Memory B cell (primary cell): Measurements from ENCODE around the gene FBXO47.
A peak's percentile ranks its signal among the peaks of the same experiment; 100 is the strongest.
"Not testable (repeated sequence)": the region's sequence is repeated elsewhere in the genome, so short reads cannot be mapped to it uniquely, and the experiment has no call there.

Experiments
- ATAC-seq: fragments of 150-1000 bp; cut with Tn5 transposase; 2 replicates; pipeline ENCODE4 v1.10.0; 2021; ENCODE audit warnings: low read depth, mild to moderate bottlenecking, moderate library complexity
- DNase-seq, 2 donors: peaks; one replicate each; pipeline ENCODE4 v3.0.0; 2022; ENCODE audit warnings: low spot score in 2 of 2
- H3K27ac Mint-ChIP-seq: one replicate; pipeline ENCODE4 v1.8.0; 2022; ENCODE audit warnings: mild to moderate bottlenecking, moderate library complexity, mixed read lengths
- H3K27me3 Mint-ChIP-seq: one replicate; pipeline ENCODE4 v1.8.0; 2022; ENCODE audit warnings: mixed read lengths
- H3K36me3 Mint-ChIP-seq: one replicate; pipeline ENCODE4 v1.8.0; 2022; ENCODE audit warnings: mild to moderate bottlenecking, mixed read lengths
- H3K4me1 Mint-ChIP-seq: one replicate; pipeline ENCODE4 v1.8.0; 2022; ENCODE audit warnings: mixed read lengths
- H3K4me3 Mint-ChIP-seq: one replicate; pipeline ENCODE4 v1.8.0; 2022; ENCODE audit warnings: mild to moderate bottlenecking, moderate library complexity, mixed read lengths
- H3K9me3 Mint-ChIP-seq: one replicate; pipeline ENCODE4 v1.8.0; 2022; ENCODE audit warnings: mixed read lengths

Gene FBXO47

DNA sequence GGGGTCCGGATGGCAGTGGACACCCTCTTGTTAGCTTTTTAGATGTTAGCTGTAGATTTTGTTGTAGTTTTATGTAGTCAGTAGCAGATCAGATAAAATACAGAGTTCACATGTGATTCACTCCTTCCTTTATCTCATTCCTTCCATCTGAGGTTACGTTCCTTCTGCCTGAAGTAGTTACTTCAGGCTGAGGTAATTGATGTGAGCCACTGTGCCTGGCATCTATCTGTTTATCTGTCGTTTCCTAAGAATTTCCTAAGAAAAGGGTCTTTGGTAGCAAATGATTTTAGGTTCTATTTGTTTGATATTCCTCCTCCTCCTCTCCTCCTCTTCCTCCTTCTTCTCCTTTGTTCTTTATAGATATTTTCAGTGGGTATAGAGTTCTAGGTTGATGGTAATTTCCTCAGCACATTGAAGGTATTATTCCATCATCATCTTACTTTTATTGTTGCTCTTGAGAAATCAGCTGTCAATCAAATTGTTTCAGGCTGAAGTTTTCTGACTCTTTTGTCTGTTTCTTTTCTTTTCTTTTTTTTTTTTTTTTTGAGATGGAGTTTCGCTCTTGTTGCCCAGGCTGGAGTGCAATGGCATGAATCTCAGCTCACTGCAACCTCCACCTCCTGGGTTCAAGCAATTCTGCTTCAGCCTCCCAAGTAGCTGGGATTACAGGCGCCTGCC, 29.6 kb upstream of the FBXO47 start:
- Mint-ChIP-seq H3K27ac (no peak overlapping the region), H3K9me3 (peaks cover 16% of the 10 kb centered on the region), H3K4me1 (no peaks in the 10 kb centered on the region), H3K36me3 (peaks cover 9% of the 10 kb centered on the region), H3K27me3 (peaks cover 8% of the 10 kb centered on the region), H3K4me3 (no peak overlapping the region)
- DNase-seq (no peak), ATAC-seq (no peak)

DNA sequence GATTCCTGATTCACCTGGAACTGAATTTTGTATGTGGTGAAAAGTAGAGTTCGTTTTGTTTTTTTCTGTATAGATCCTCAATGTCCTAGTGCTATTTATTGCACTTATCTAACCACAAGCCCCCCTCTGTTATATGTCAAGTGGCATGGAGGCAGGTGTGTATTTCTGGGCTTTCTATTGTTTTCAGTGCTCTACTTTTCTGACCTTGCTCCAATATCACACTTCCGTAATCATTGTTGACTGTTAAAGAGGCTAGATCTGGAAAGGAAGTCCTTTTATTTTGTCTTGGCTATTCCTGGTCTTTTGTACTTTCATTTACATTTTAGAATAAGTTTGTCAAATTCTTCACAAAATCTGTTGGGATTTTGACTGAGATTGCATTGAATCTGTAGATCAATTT, 26.8 kb upstream of the FBXO47 start:
- no peak overlapping the region for H3K27ac Mint-ChIP-seq
- ATAC-seq (no peak), DNase-seq (no peak)
- H3K9me3 Mint-ChIP-seq: peaks cover 16% of the 10 kb centered on the region
- peaks cover 6% of the 10 kb centered on the region for H3K27me3 Mint-ChIP-seq
- H3K4me3 Mint-ChIP-seq: no peak overlapping the region
- no peaks in the 10 kb centered on the region for H3K4me1 Mint-ChIP-seq
- peaks cover 9% of the 10 kb centered on the region for H3K36me3 Mint-ChIP-seq

DNA sequence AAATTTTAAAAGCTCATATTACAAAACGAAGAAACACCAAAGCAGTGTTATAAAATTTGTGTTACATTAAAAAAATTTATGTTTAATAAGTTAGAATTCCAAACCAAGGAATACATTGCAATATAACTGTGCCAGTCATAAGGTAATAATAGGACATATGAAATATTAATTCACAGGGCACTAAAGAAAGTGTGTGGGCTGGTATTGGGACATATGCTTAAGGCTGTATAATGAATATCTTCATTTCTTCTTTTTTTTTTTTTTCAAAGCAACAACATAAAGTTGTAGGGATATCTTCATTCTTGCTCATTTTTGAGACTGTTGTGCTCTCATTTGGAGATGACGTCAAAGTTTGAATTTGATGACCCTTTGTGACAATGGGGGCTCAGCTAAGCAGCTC, 17.5 kb upstream of the FBXO47 start:
- Mint-ChIP-seq H3K4me1 (no peaks in the 10 kb centered on the region), H3K36me3 (no peaks in the 10 kb centered on the region), H3K27me3 (peaks cover 4% of the 10 kb centered on the region), H3K4me3 (no peak overlapping the region), H3K27ac (no peak overlapping the region), H3K9me3 (no peaks in the 10 kb centered on the region)
- DNase-seq (no peak), ATAC-seq (no peak)

DNA sequence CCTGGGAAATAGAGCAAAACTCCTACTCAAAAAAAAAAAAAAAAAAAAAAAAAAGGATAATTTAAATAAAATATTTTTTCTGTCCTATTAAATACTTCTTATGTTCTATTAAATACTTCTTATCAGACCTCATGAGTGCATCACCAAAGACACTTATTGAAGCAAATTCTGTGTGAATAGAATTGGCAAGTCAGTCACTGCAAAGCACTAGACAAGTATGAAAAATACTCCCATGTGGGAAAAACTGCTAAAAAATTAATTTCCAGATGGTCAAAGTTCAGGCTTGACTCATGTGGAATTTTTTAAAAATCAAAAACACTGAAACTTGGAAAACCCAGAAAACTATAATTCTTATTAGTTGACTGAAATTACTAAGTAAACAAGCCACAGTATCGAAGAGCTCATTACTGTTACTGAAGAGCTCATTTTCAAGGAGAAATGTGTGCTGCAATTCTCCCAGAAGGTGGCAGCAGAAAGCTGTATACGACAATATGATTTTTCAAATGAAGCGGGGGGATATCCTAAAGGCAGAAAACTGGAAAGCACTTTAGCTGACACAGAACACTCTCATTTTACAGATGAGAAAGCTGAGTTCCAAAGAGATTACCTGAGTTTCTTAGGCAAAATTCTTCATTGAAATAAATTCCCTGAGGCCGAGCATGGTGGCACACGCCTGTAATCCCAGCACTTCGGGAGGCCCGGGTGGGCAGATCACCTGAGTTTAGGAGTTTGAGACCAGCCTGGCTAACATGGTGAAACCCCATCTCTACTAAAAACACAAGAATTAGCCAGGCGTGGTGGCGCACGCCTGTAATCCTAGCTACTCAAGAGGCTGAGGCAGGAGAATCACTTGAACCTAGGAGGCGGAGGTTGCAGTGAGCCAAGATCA, 15.9 kb upstream of the FBXO47 start:
- ATAC-seq (peak; percentile 69), DNase-seq (peak; percentile 33 to 44)
- no peaks in the 10 kb centered on the region for H3K9me3 Mint-ChIP-seq
- H3K27me3 Mint-ChIP-seq: peaks cover 4% of the 10 kb centered on the region
- no peaks in the 10 kb centered on the region for H3K4me1 Mint-ChIP-seq
- H3K27ac Mint-ChIP-seq: no peak overlapping the region
- no peak overlapping the region for H3K4me3 Mint-ChIP-seq
- H3K36me3 Mint-ChIP-seq: no peaks in the 10 kb centered on the region

DNA sequence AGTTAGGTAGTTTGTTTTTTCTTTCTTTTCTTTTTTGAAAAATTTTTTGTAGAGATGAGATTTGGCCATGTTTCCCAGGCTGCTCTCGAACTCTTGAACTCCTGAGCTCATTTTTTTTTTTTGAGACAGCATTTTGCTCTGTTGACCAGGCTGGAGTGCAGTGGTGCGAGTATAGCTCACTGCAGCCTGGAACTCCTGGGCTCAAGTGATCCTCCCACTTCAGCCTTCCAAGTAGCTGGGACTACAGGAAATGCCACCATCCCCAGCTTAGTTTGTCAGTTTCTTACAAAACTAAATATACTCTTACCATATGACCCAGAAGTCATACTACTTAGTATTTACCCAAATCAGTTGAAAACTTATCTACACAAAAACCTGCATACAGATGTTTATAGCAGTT, 14.4 kb upstream of the FBXO47 start:
- Mint-ChIP-seq H3K27me3 (peaks cover 2% of the 10 kb centered on the region), H3K27ac (no peak overlapping the region), H3K4me1 (no peaks in the 10 kb centered on the region), H3K36me3 (no peaks in the 10 kb centered on the region), H3K4me3 (no peak overlapping the region), H3K9me3 (no peaks in the 10 kb centered on the region)
- no peak for DNase-seq
- ATAC-seq: no peak

DNA sequence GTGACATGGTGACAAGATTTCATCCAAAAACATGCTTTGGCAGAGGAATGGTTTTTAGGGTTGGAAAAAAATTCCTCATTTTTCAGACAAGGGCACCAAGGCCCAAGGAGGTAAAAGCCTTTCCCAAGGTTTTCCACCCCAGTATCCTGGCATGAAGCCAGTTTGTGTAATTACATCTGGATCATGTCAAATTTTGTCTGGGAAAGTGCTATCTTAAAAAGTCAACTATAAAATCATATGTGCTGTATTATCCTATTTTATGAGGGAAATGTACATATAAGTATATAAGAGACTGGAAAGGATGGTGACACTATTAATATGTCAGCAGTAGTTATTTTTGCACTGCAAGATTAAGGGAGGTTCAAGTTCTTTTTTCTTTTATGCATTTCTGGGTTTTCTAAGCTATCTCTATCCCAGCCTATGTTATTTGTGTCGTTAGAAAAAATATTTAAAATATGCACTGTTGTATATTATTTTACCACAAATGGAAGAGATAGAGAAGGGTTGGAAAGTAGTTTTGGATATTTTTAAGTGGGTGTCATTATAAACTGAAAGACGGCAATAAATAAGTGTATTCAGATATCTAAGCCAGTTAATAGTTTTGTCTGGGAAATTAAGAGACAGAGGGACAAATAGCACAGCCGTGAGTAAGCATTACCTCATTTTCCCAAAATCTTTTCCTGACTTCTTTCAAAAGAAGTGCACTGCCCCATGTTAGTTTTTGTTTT, 13.5 kb upstream of the FBXO47 start:
- Mint-ChIP-seq H3K36me3 (no peaks in the 10 kb centered on the region), H3K4me3 (no peak overlapping the region), H3K4me1 (no peaks in the 10 kb centered on the region), H3K27ac (no peak overlapping the region), H3K27me3 (peaks cover 3% of the 10 kb centered on the region), H3K9me3 (no peaks in the 10 kb centered on the region)
- DNase-seq (no peak), ATAC-seq (no peak)

DNA sequence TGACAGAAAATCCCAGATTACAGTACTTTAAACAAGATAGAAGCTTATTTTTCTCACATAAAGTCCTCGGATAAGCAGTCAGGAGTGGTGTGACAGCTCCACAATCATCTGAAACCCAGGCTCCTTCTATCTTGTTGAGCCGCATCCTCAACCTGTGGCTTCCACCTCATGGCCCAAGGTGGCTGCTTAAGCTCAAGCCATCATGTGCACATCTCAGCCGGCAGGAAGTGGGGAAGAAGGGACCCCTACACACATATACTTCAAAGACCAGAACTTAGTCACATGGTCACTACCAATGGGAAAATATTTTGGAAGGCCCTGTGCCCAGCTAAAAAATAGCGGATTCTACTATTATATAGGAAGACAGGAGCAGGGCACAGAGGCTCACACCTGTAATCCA, 11.0 kb upstream of the FBXO47 start:
- Mint-ChIP-seq H3K9me3 (no peaks in the 10 kb centered on the region), H3K27ac (no peak overlapping the region), H3K4me1 (no peaks in the 10 kb centered on the region), H3K27me3 (peaks cover 4% of the 10 kb centered on the region), H3K36me3 (no peaks in the 10 kb centered on the region), H3K4me3 (no peak overlapping the region)
- ATAC-seq: no peak
- DNase-seq: no peak

DNA sequence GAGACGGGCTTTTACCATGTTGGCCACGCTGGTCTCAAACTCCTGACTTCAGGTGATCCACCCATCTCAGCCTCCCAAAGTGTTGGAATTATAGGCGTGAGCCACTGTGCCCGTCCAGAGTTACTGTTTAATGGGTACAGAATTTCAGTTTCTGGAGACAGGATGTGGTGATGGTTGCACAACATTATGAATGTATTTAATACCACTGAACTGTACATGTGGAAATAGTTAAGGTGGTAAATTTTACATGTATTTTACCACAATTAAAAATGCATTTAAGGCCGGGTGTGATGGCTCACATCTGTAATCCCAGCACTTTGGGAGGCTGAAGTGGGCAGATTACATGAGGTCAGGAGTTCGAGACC, 9.0 kb upstream of the FBXO47 start:
- DNase-seq, ATAC-seq, H3K4me1 Mint-ChIP-seq, H3K36me3 Mint-ChIP-seq, H3K9me3 Mint-ChIP-seq, H3K27me3 Mint-ChIP-seq, H3K27ac Mint-ChIP-seq, H3K4me3 Mint-ChIP-seq: not testable (repeated sequence)

DNA sequence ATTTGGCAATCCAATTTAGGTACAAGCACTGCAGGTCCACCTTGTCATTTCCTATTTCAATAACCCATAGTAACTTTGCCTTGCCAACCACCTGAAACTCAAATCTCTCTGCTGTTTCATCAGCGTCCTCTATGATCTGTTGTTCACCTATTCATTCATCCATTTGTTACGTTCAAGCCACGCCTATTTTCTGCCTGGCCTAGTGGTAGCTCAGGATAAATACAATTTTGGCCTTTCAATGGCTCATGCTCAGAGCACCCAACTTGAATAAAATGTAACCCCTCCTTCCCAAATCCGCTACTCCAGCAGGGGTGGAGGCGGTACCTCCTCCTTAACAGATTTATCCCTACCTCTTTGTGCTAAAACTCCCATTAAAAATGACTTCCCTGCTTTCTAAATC, 3.6 kb upstream of the FBXO47 start:
- ATAC-seq (no peak), DNase-seq (no peak)
- Mint-ChIP-seq H3K4me3 (no peak overlapping the region), H3K4me1 (peaks cover 2% of the 10 kb centered on the region), H3K36me3 (no peaks in the 10 kb centered on the region), H3K27me3 (peaks cover 4% of the 10 kb centered on the region), H3K27ac (no peak overlapping the region), H3K9me3 (no peaks in the 10 kb centered on the region)

DNA sequence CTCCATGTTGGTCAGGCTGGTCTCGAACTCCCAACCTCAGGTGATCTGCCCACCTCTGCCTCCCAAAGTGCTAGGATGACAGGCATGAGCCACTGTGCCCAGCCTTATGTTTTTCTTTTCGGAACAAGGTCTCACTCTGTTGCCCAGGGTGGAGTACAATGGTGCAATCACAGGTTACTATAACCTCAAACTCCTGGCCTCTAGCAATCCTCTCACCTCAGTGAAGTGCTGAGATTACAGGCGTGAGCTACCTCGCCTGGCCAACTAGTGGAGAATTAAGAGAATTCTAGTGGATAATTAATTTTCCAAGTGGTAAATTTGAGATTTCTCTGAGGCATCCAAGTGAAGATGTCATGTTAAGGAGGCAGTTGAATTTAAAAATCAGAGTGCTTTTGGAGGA, 2.9 kb upstream of the FBXO47 start:
- Mint-ChIP-seq H3K27me3 (peaks cover 2% of the 10 kb centered on the region), H3K9me3 (no peaks in the 10 kb centered on the region), H3K27ac (no peak overlapping the region), H3K36me3 (no peaks in the 10 kb centered on the region), H3K4me3 (no peak overlapping the region), H3K4me1 (peaks cover 2% of the 10 kb centered on the region)
- DNase-seq (no peak), ATAC-seq (no peak)

DNA sequence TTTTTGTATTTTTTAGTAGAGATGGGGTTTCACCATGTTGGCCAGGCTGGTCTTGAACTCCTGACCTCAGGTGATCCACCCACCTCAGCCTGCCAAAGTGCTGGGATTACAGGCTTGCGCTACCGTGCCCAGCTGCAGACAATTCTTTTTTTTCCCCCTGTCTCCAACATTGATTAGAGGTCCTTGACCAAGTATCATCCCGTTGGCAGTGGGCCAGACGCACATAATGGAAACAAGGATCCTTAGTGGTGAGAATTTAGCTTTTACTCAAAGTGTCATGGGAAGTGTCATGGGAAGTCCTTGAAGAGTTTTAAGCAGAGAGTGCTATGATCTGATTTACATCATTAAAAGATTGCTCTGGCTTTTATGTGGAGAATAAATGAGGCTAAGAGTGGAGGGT, 2.1 kb upstream of the FBXO47 start:
- Mint-ChIP-seq H3K4me3 (no peak overlapping the region), H3K36me3 (no peaks in the 10 kb centered on the region), H3K4me1 (peaks cover 2% of the 10 kb centered on the region), H3K9me3 (no peaks in the 10 kb centered on the region), H3K27ac (no peak overlapping the region), H3K27me3 (peaks cover 2% of the 10 kb centered on the region)
- DNase-seq (no peak), ATAC-seq (no peak)

DNA sequence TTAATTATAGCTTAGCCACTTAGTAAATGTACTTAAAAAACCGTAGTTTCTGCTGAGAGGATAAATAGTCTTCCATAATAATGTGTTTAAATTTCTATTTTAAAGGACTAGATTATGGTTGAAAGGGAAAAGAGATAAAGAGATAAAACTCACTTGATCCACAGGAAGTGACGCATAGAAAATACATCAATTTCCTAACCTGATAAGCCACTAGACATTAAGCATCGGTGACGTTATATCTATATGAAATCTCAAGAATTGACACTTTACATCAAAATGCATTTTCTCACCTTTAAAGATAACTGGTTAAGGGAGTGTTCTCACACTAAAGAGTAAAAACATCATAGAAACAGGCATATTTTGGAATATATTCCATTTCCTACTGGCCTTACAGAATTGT, 5.8 kb downstream of the FBXO47 start:
- DNase-seq: no peak
- Mint-ChIP-seq H3K27ac (no peak overlapping the region), H3K27me3 (no peaks in the 10 kb centered on the region), H3K4me1 (peaks cover 2% of the 10 kb centered on the region), H3K36me3 (no peaks in the 10 kb centered on the region), H3K4me3 (no peak overlapping the region), H3K9me3 (no peaks in the 10 kb centered on the region)
- no peak for ATAC-seq

DNA sequence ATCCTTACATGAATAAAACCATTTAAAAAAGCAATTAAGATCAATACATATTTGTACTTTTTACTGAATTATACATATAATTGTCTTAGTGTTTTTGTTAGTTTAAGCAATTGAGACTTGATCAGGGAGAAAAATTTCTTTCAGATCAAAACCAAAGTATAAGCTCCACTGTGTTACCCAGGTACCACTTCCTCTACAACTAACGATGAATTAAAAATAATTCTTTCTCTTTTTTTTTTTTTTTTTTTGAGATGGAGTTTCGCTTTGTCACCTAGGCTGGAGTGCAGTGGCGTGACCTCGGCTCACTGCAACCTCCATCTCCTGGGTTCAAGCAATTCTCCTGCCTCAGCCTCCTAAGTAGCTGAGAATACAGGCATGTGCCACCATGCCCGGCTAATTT, 6.8 kb downstream of the FBXO47 start:
- H3K27ac Mint-ChIP-seq: no peak overlapping the region

DNA sequence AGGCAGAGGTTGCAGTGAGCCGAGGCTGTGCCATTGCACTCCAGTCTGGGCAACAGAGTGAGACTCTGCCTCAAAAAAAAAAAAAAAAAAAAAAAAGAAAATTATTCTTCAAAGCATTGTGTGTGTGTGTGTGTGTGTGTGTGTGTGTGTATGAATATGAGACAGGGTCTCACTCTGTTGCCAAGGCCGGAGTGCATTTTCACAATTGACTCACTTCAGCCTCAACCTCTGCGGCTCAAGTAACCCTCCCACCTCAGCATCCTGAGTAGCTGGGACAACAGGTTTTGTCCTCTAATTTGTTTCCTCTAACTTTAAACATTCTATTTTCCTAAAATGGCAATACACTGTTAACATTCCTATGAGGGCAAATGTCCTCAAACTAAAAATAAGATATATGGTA, 7.7 kb downstream of the FBXO47 start:
- Mint-ChIP-seq H3K27me3 (no peaks in the 10 kb centered on the region), H3K36me3 (no peaks in the 10 kb centered on the region), H3K27ac (no peak overlapping the region), H3K4me3 (no peak overlapping the region), H3K4me1 (peaks cover 2% of the 10 kb centered on the region), H3K9me3 (no peaks in the 10 kb centered on the region)
- no peak for DNase-seq
- no peak for ATAC-seq

More for the DNA sequence above, 6.8 kb downstream of the FBXO47 start:
- ATAC-seq (peak; percentile 60), DNase-seq (no peak)
- H3K4me3 Mint-ChIP-seq: no peak overlapping the region
- H3K4me1 Mint-ChIP-seq: peaks cover 2% of the 10 kb centered on the region
- no peaks in the 10 kb centered on the region for H3K36me3 Mint-ChIP-seq
- H3K27me3 Mint-ChIP-seq: no peaks in the 10 kb centered on the region
- no peaks in the 10 kb centered on the region for H3K9me3 Mint-ChIP-seq
